ENCODE data around the gene OTUB1. TPM values are rescaled to one million over a fixed set of nuclear protein-coding genes. Genes with fewer than 3 reads are reported as not detected.

Gene OTUB1
- total and polyA plus RNA-seq, 2 experiments from 2014 or later: 49.9 to 152 TPM

GRCh38 chr11:63993100-63993499, 6.9 kb downstream of the OTUB1 start:
- Histone ChIP-seq H3K4me3 (no peak overlapping the region), H3K27me3 (no peaks in the 10 kb centered on the region), H3K9me3 (ENCODE audit: low read depth) (no peaks in the 10 kb centered on the region), H3K79me2 (peaks cover 33% of the 10 kb centered on the region), H3K4me1 (ENCODE audit: insufficient read depth) (no peaks in the 10 kb centered on the region), H3K4me2 (no peak overlapping the region), H3K36me3 (replicated peaks; ENCODE audit: insufficient read depth, low read depth) (no peaks in the 10 kb centered on the region), H3K27ac (no peak overlapping the region), H3K9me2 (replicated peaks; ENCODE audit: insufficient read depth) (no peaks in the 10 kb centered on the region), H2AFZ (no peak overlapping the region), H4K20me1 (ENCODE audit: insufficient read depth, poor library complexity, severe bottlenecking) (peaks cover 23% of the 10 kb centered on the region)
- DNase-seq (ENCODE audit: low spot score): no peak
- TF ChIP-seq EZH2phosphoT487 (IDR thresholded peaks at IDR 0.05; ENCODE audit: low read depth, severe bottlenecking, unreplicated experiment) (no peak), CTCF (IDR thresholded peaks at IDR 0.05; ENCODE audit: poor library complexity) (no peak), EZH2 (IDR thresholded peaks at IDR 0.05; ENCODE audit: borderline replicate concordance) (no peak)
- WGBS (ENCODE audit: low lambda C conversion rate, missing lambda C conversion rate): 96% methylated on average over 5 of the region's 5 CpGs

GRCh38 chr11:63993993-63994392, 7.8 kb downstream of the OTUB1 start:
- Histone ChIP-seq H3K4me2 (no peak overlapping the region), H3K27ac (no peak overlapping the region), H3K4me3 (no peak overlapping the region), H3K9me2 (replicated peaks; ENCODE audit: insufficient read depth) (no peaks in the 10 kb centered on the region), H3K79me2 (peaks cover 24% of the 10 kb centered on the region), H3K9me3 (ENCODE audit: low read depth) (no peaks in the 10 kb centered on the region), H3K27me3 (no peaks in the 10 kb centered on the region), H4K20me1 (ENCODE audit: insufficient read depth, poor library complexity, severe bottlenecking) (peaks cover 31% of the 10 kb centered on the region), H3K4me1 (ENCODE audit: insufficient read depth) (peaks cover 5% of the 10 kb centered on the region), H3K36me3 (replicated peaks; ENCODE audit: insufficient read depth, low read depth) (no peaks in the 10 kb centered on the region), H2AFZ (no peak overlapping the region)
- 96% methylated on average over 6 of the region's 6 CpGs for WGBS (ENCODE audit: low lambda C conversion rate, missing lambda C conversion rate)
- no peak for DNase-seq (ENCODE audit: low spot score)
- TF ChIP-seq CTCF (IDR thresholded peaks at IDR 0.05; ENCODE audit: poor library complexity) (no peak), EZH2 (IDR thresholded peaks at IDR 0.05; ENCODE audit: borderline replicate concordance) (no peak), EZH2phosphoT487 (IDR thresholded peaks at IDR 0.05; ENCODE audit: low read depth, severe bottlenecking, unreplicated experiment) (no peak)

GRCh38 chr11:63996512-63996911, 10.3 kb downstream of the OTUB1 start:
- peaks cover 5% of the 10 kb centered on the region for H3K79me2 ChIP-seq
- no peak overlapping the region for H3K27ac ChIP-seq
- no peak for TF ChIP-seq EZH2phosphoT487 (IDR thresholded peaks at IDR 0.05; ENCODE audit: low read depth, severe bottlenecking, unreplicated experiment)
- TF ChIP-seq CTCF (IDR thresholded peaks at IDR 0.05; ENCODE audit: poor library complexity): no peak
- TF ChIP-seq EZH2 (IDR thresholded peaks at IDR 0.05; ENCODE audit: borderline replicate concordance): no peak
- H3K27me3 ChIP-seq: no peaks in the 10 kb centered on the region
- no peaks in the 10 kb centered on the region for H3K9me3 ChIP-seq (ENCODE audit: low read depth)
- no peaks in the 10 kb centered on the region for H3K36me3 ChIP-seq (replicated peaks; ENCODE audit: insufficient read depth, low read depth)
- no peaks in the 10 kb centered on the region for H3K9me2 ChIP-seq (replicated peaks; ENCODE audit: insufficient read depth)
- H2AFZ ChIP-seq: no peak overlapping the region
- WGBS (ENCODE audit: low lambda C conversion rate, missing lambda C conversion rate): 98% methylated on average over 17 of the region's 18 CpGs
- H4K20me1 ChIP-seq (ENCODE audit: insufficient read depth, poor library complexity, severe bottlenecking): peaks cover 29% of the 10 kb centered on the region
- peaks cover 24% of the 10 kb centered on the region for H3K4me1 ChIP-seq (ENCODE audit: insufficient read depth)
- H3K4me2 ChIP-seq: no peak overlapping the region
- H3K4me3 ChIP-seq: no peak overlapping the region
- no peak for DNase-seq (ENCODE audit: low spot score)
